K562 (cell line): Measurements from ENCODE around the gene FAM162B. TPM values are rescaled to one million over a fixed set of nuclear protein-coding genes. Genes with fewer than 3 reads are reported as not detected.

Experiments
- ATAC-seq: fragments of 200-7000 bp; cut with Tn5 transposase; 3 replicates; pipeline ENCODE4 v1.9.1; 2020; ENCODE audit warnings: moderate library complexity
- BruUV-seq: library from RNA; stranded (reverse); fragments of 400-500 nt; replicated peaks from 2 replicates; lab custom pipeline; 2021; lab: Mats Ljungman, UMichigan
- CTCF ChIA-PET: fragments of 300-600 bp; formaldehyde crosslinking; extraction: SDS; loops from one replicate; lab custom pipeline; 2021; ENCODE audit warnings: low intra/inter-chr PET ratio; lab: Yijun Ruan, JAX
- POLR2A ChIA-PET: fragments of 300-600, 350-650 bp; sonication (Branson Sonifier 250); formaldehyde crosslinking; extraction: SDS; loops from one replicate; lab custom pipeline; 2021; ENCODE audit warnings: antibody characterized with exemption, inconsistent platforms; lab: Yijun Ruan, JAX
- DNase-seq, 4 experiments: peaks; one replicate each; pipeline versions ENCODE4 v3.0.0 to v3.0.0-alpha.2; 2011 to 2018; ENCODE audit warnings: low spot score in 3 of 4, mixed read lengths in 3 of 4; ENCODE audit errors: extremely low read depth in 1 of 4
- FAIRE-seq: peaks from 2 replicates; lab custom pipeline; 2011; peaks lifted over from hg19 to GRCh38; lab: Jason Lieb, UNC
- H2AFZ ChIP-seq: 2 replicates; pipeline ENCODE4 v1.6.0; 2011; ENCODE audit warnings: low read depth, low read length, control low read depth, inconsistent platforms
- H3K27ac ChIP-seq: fragments of 200-600 bp; 3 replicates; pipeline ENCODE4 v1.8.0; 2011; ENCODE audit warnings: low read depth, mild to moderate bottlenecking, control low read depth, inconsistent platforms, low read length, moderate library complexity, mixed read lengths; ENCODE audit errors: extremely low read depth
- H3K27me3 ChIP-seq, 2 experiments: fragments of 300-600 bp in 1 of 2; 2 replicates in 1 of 2; 3 replicates in 1 of 2; pipeline versions ENCODE4 v1.6.0 to v1.8.0; 2011; ENCODE audit warnings: inconsistent platforms in 2 of 2, low read length in 2 of 2, mild to moderate bottlenecking in 1 of 2, mixed read lengths in 1 of 2, moderate library complexity in 1 of 2; ENCODE audit not compliant: control insufficient read depth in 2 of 2, insufficient read depth in 2 of 2
- H3K36me3 ChIP-seq: fragments of 300-600 bp; 3 replicates; pipeline ENCODE4 v1.8.0; 2011; ENCODE audit warnings: mild to moderate bottlenecking, low read length, inconsistent platforms; ENCODE audit not compliant: control insufficient read depth, insufficient read depth
- H3K4me1 ChIP-seq, 2 experiments: fragments of 200-600 bp in 1 of 2; replicated peaks in 1 of 2; 2 replicates in 1 of 2; 3 replicates in 1 of 2; pipeline versions ENCODE4 v1.5.1 to v1.8.0; 2011; ENCODE audit warnings: inconsistent platforms in 2 of 2, low read length in 2 of 2, mild to moderate bottlenecking in 1 of 2, mixed read lengths in 1 of 2, moderate library complexity in 1 of 2; ENCODE audit not compliant: control insufficient read depth in 2 of 2, insufficient read depth in 2 of 2
- H3K4me2 ChIP-seq: 2 replicates; pipeline ENCODE4 v1.6.1; 2011; ENCODE audit warnings: low read length, control low read depth, inconsistent platforms, mixed read lengths; ENCODE audit not compliant: insufficient read depth
- H3K4me3 ChIP-seq: fragments of 200-600 bp; sonication (generic), shearing (Covaris generic); 2 replicates; pipeline ENCODE4 v1.5.1; 2016; ENCODE audit warnings: control low read depth, inconsistent platforms
- H3K79me2 ChIP-seq: fragments of 200-600 bp; 3 replicates; pipeline ENCODE4 v1.8.0; 2011; ENCODE audit warnings: low read length, inconsistent platforms; ENCODE audit not compliant: control insufficient read depth, insufficient read depth
- H3K9ac ChIP-seq, 2 experiments: 2 replicates each; pipeline versions ENCODE4 v1.6.0 to v1.6.1; 2011; ENCODE audit warnings: low read depth in 2 of 2, low read length in 2 of 2, control low read depth in 1 of 2, inconsistent platforms in 1 of 2, mild to moderate bottlenecking in 1 of 2, mixed read lengths in 1 of 2; ENCODE audit not compliant: insufficient read depth in 1 of 2
- H3K9me1 ChIP-seq: one replicate; pipeline ENCODE4 v1.6.0; 2011; ENCODE audit warnings: inconsistent platforms, mild to moderate bottlenecking, low read length, moderate library complexity; ENCODE audit not compliant: control insufficient read depth, insufficient read depth
- H3K9me3 ChIP-seq: replicated peaks from 2 replicates; pipeline ENCODE4 v1.5.1; 2011; ENCODE audit warnings: low read depth, low read length, inconsistent platforms; ENCODE audit not compliant: control insufficient read depth, insufficient read depth
- H4K20me1 ChIP-seq: replicated peaks from 2 replicates; pipeline ENCODE4 v1.6.1; 2011; ENCODE audit warnings: low read length, inconsistent platforms, mixed read lengths; ENCODE audit not compliant: control insufficient read depth, insufficient read depth
- CBX8 ChIP-seq: fragments of 200-600 bp; sonication (generic); IDR thresholded peaks from 2 replicates; pipeline ENCODE4 v1.6.1; 2012; ENCODE audit warnings: borderline replicate concordance, mixed run types, low read depth, mild to moderate bottlenecking, moderate library complexity, mixed read lengths, low read length, control low read depth, inconsistent platforms; ENCODE audit not compliant: poor library complexity, severe bottlenecking; ENCODE audit errors: extremely low read depth
- CHAMP1 ChIP-seq: fragments of 450-650 bp; IDR thresholded peaks from 2 replicates; pipeline ENCODE4 v1.6.1; 2016; ENCODE audit warnings: mild to moderate bottlenecking
- E2F1 ChIP-seq: sonication (generic); formaldehyde crosslinking; IDR thresholded peaks from 2 replicates; pipeline ENCODE4 v1.8.1; 2023; ENCODE audit warnings: mild to moderate bottlenecking, missing genetic modification reagents, moderate library complexity
- MTF1 ChIP-seq: fragments of 250-450 bp; sonication (Bioruptor Pico); IDR thresholded peaks from 2 replicates; pipeline ENCODE4 v1.9.0; 2021; ENCODE audit warnings: moderate library complexity, mild to moderate bottlenecking, inconsistent platforms, borderline replicate concordance
- POU5F1 ChIP-seq: fragments of 150-350 bp; IDR thresholded peaks from 2 replicates; pipeline ENCODE4 v1.6.1; 2014; ENCODE audit warnings: borderline replicate concordance, low read length, low read depth, mild to moderate bottlenecking; ENCODE audit not compliant: partially characterized antibody
- ZBTB11 ChIP-seq, 3 experiments: fragments of 200-800 bp in 1 of 3; fragments of 250-450 bp in 1 of 3; fragments of 450-650 bp in 1 of 3; sonication (Bioruptor Pico) in 1 of 3; sonication (Bioruptor generic) in 1 of 3; formaldehyde crosslinking in 1 of 3; IDR thresholded peaks; 2 replicates each; pipeline versions ENCODE4 v1.6.1 to v1.8.0; 2016 to 2022; ENCODE audit warnings: mild to moderate bottlenecking in 2 of 3, missing genetic modification characterization in 2 of 3, missing compliant biosample characterization in 1 of 3, moderate library complexity in 1 of 3
- ZBTB43 ChIP-seq: sonication (generic); formaldehyde crosslinking; IDR thresholded peaks from 2 replicates; pipeline ENCODE4 v1.8.0; 2023; ENCODE audit warnings: mild to moderate bottlenecking, missing genetic modification reagents
- ZBTB49 ChIP-seq: sonication (generic); formaldehyde crosslinking; IDR thresholded peaks from 2 replicates; pipeline ENCODE4 v1.8.0; 2022; ENCODE audit warnings: missing genetic modification reagents, mild to moderate bottlenecking, borderline replicate concordance
- ZNF444 ChIP-seq: fragments of 250-450 bp; sonication (Bioruptor Pico); IDR thresholded peaks from 2 replicates; pipeline ENCODE4 v1.4.0; 2020; ENCODE audit warnings: mild to moderate bottlenecking, moderate library complexity
- ZNF695 ChIP-seq: fragments of 450-650 bp; formaldehyde crosslinking; IDR thresholded peaks from 2 replicates; pipeline ENCODE4 v1.4.0; 2020; ENCODE audit warnings: mild to moderate bottlenecking, moderate library complexity
- in situ Hi-C: fragments of 300-500 bp; cut with MboI; formaldehyde crosslinking; loops from 4 replicates; pipeline ENCODE4 v1.15.0; 2018; ENCODE audit warnings: inconsistent platforms, mixed read lengths
- intact Hi-C: fragments of 100-400 bp; cut with micrococcal nuclease; formaldehyde crosslinking; loops from 2 replicates; pipeline ENCODE4 v1.14.2; 2022
- polyA plus RNA-seq, 8 experiments: library from polyadenylated mRNA; depleted of rRNA in 4 of 8; stranded (reverse) in 5 of 8; unstranded in 3 of 8; fragments of >200 nt; fragmentation: Nextera tagmentation in 2 of 8; fragmentation: Illumina TruSeq in 1 of 8; extraction: Ambion mirVana in 2 of 8; extraction: Trizol in 1 of 8; gene quantifications; 2 replicates each; pipeline versions ENCODE4 v1.2.1 to v1.2.3, GENCODE V29; 2011 to 2014; ENCODE audit warnings: inconsistent platforms in 1 of 8, missing spikeins in 1 of 8
- total RNA-seq, 7 experiments: library from RNA; depleted of rRNA in 6 of 7; stranded (reverse); fragments of >200 nt in 6 of 7; fragmentation: Illumina TruSeq in 2 of 7; extraction: Trizol in 2 of 7; gene quantifications; 2 replicates each; pipeline versions ENCODE4 v1.2.1 to v1.2.3, GENCODE V29; 2011 to 2021; ENCODE audit warnings: low replicate concordance in 1 of 7

Gene FAM162B
- total and polyA plus RNA-seq, 9 of the 15 experiments (the other 6 are each of a cell fraction or from before 2014, with no cell fraction given), result not detected

- in situ Hi-C loops, result no loop called here
- H3K9me3 ChIP-seq, result no peaks in the 10 kb centered on the region
- H3K27ac ChIP-seq, result no peak overlapping the region
- no peak overlapping the region for H3K4me3 ChIP-seq
- BruUV-seq, result no TSS peak
- no peak for DNase-seq
- H3K4me1 ChIP-seq, result no peaks in the 10 kb centered on the region
- intact Hi-C loops, result no loop called here
- no peak for FAIRE-seq
- H3K27me3 ChIP-seq, result no peaks in the 10 kb centered on the region
- no peaks in the 10 kb centered on the region for H3K79me2 ChIP-seq
- CTCF ChIA-PET, result no interaction called here
- no peaks in the 10 kb centered on the region for H3K9me1 ChIP-seq
- no peak for ATAC-seq
- H3K4me2 ChIP-seq, result no peak overlapping the region
- no peaks in the 10 kb centered on the region for H3K36me3 ChIP-seq
- no peaks in the 10 kb centered on the region for H4K20me1 ChIP-seq
- no peak overlapping the region for H3K9ac ChIP-seq
- POLR2A ChIA-PET, result no interaction called here
- no peak overlapping the region for H2AFZ ChIP-seq
- TF ChIP-seq E2F1 (CRISPR knock-in tag) (no peak), ZNF695 (CRISPR knock-in tag) (no peak), ZBTB49 (no peak), ZBTB11 (CRISPR knock-in tag; IDR thresholded peaks at IDR 0.05) (no peak), CHAMP1 (no peak), POU5F1 (no peak), CBX8 (no peak), MTF1 (no peak), ZBTB43 (CRISPR knock-in tag) (no peak), ZNF444 (CRISPR knock-in tag) (no peak)
Measured at GRCh38 chr6:116799945-116800344, 34.4 kb upstream of the FAM162B start.
